Mucosa of descending colon (tissue), 3 donors: ENCODE data around the gene TGFBR3. TPM values are rescaled to one million over a fixed set of nuclear protein-coding genes. Genes with fewer than 3 reads are reported as not detected.
A peak's percentile ranks its signal among the peaks of the same experiment; 100 is the strongest.

ENCODE experiments used
- ATAC-seq: fragments of 200-7000 bp; cut with Tn5 transposase; one replicate; pipeline ENCODE4 v1.9.1; 2020; ENCODE audit warnings: mild to moderate bottlenecking, moderate library complexity
- DNase-seq, 3 donors: peaks; one replicate each; pipeline ENCODE4 v3.0.0-alpha.2; 2020
- H3K36me3 ChIP-seq: fragments of 200-600 bp; one replicate; pipeline ENCODE4 v1.8.0; 2021; ENCODE audit warnings: low read depth, mild to moderate bottlenecking
- H3K4me1 ChIP-seq: fragments of 200-600 bp; one replicate; pipeline ENCODE4 v1.8.0; 2021; ENCODE audit warnings: low read depth, mild to moderate bottlenecking
- H3K4me3 ChIP-seq: fragments of 200-600 bp; one replicate; pipeline ENCODE4 v1.8.0; 2021; ENCODE audit warnings: mild to moderate bottlenecking
- H3K9me3 ChIP-seq: fragments of 200-600 bp; one replicate; pipeline ENCODE4 v1.8.0; 2021; ENCODE audit warnings: mild to moderate bottlenecking
- CTCF ChIP-seq: fragments of 200-600 bp; IDR thresholded peaks from one replicate; pipeline ENCODE4 v1.8.0; 2022; ENCODE audit warnings: antibody characterized with exemption, mild to moderate bottlenecking
- intact Hi-C, 2 donors: fragments of 100-400 bp; cut with DNase I in 1 of 2; cut with micrococcal nuclease in 1 of 2; formaldehyde crosslinking; loops; one replicate each; pipeline versions ENCODE4 v1.11.0 to v1.11.1; 2022; cut with DNase I, micrococcal nuclease
- total RNA-seq, 3 donors: library from RNA; stranded (reverse); fragmentation: NEBNext Ultra II Directional in 2 of 3; extraction: Animal tissue kit (Norgen Biotek cat#: 25700) in 2 of 3; gene quantifications; one replicate each; pipeline versions ENCODE4 v1.2.1 to v1.2.4, GENCODE V29; 2021 to 2023
- donor health status: DM: no; HTN: no; CAD: no; lungs with moderate emphysema.
- donor health status: DM: no; HTN: no; CAD: no.
- donor health status: DM: no; HTN: yes; CAD: no.

The TGFBR3 gene
- total RNA-seq, 3 donors from 2014 or later, result 11.6 to 89.7 (median 21.1) TPM

DNA sequence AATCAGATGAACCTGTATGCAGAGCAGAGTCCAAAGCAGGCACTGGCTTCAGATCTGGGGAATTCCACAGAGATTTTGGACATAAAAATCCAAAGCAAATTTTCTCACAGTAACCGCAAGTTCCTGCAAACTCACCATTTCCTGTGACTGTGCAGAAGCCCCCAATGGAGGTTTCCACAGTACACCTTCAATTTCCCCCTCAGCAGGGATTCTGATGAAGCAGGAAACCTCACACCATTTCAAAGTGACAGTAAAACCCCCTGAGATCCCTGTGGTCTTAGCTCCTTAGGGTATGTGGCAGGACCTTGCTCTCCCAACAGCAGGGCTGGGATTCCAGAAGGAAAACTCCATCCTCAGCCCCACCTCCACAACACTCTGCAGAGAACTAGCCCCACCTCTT is 6.0 kb upstream of the TGFBR3 start:
- TF ChIP-seq CTCF, result no peak
- ATAC-seq, result no peak

GRCh38 chr1:91891454-91891853 is 5.5 kb upstream of the TGFBR3 start:
- H3K4me1 ChIP-seq, result no peaks in the 10 kb centered on the region
- H3K9me3 ChIP-seq, result no peaks in the 10 kb centered on the region
- ATAC-seq (no peak), DNase-seq (no peak)
- H3K4me3 ChIP-seq, result no peak overlapping the region
- TF ChIP-seq CTCF, result no peak
- H3K36me3 ChIP-seq, result no peaks in the 10 kb centered on the region
- intact Hi-C loops, result no loop called here

More for the DNA sequence above, 6.0 kb upstream of the TGFBR3 start:
- no peaks in the 10 kb centered on the region for H3K9me3 ChIP-seq
- H3K4me1 ChIP-seq, result no peaks in the 10 kb centered on the region
- intact Hi-C loops, result no loop called here
- no peaks in the 10 kb centered on the region for H3K36me3 ChIP-seq
- H3K4me3 ChIP-seq, result no peak overlapping the region
- DNase-seq, result no peak

DNA sequence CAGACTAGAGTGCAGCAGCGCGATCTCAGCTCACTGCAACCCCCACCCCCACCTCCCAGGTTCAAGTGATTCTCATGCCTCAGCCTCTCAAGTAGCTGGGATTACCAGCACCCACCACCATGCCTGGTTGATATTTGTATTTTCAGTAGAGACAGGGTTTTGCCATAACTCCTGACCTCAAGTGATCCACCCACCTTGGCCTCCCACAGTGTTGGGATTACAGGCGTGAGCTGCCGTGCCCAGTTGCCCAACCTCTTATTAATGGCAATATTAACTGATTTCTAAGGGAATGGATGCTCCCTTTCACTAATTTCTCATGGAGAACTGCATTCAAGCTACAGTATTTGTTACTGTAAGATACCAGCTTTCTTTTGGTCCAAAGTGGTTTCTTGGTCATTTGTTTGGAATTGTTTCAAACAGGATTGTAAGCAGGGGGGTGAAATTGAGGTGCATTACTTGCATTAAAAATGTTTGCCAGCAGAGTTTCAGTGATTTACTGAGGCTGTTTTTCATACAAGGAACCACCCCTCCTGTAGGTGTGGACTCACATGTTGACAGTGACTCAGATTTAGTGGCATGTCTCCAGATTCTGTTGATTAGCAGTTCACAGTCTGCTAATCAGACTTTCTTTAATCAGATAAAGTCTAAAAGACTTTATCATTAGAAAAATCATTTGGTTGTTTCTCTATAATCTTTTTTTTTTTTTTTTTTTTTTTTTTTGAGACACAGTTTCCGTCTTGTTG is 3.9 kb upstream of the TGFBR3 start:
- ATAC-seq, result peak; percentile 42

GRCh38 chr1:91885213-91885715 is 687 bp downstream of the TGFBR3 start:
- Histone ChIP-seq H3K9me3 (no peaks in the 10 kb centered on the region), H3K36me3 (no peaks in the 10 kb centered on the region), H3K4me1 (peaks cover 3% of the 10 kb centered on the region), H3K4me3 (peak overlapping the region; percentile 67)
- peak; percentile 38 for ATAC-seq
- peak; percentile 40 to 62 (median 59) for DNase-seq
- intact Hi-C loops, result no loop called here
- no peak for TF ChIP-seq CTCF

More for the DNA sequence above, 3.9 kb upstream of the TGFBR3 start:
- Histone ChIP-seq H3K36me3 (no peaks in the 10 kb centered on the region), H3K4me1 (no peaks in the 10 kb centered on the region), H3K9me3 (no peaks in the 10 kb centered on the region), H3K4me3 (no peak overlapping the region)
- intact Hi-C loops, result no loop called here
- TF ChIP-seq CTCF, result no peak
- peak in 1 of 3 donors; percentile 57 for DNase-seq

DNA sequence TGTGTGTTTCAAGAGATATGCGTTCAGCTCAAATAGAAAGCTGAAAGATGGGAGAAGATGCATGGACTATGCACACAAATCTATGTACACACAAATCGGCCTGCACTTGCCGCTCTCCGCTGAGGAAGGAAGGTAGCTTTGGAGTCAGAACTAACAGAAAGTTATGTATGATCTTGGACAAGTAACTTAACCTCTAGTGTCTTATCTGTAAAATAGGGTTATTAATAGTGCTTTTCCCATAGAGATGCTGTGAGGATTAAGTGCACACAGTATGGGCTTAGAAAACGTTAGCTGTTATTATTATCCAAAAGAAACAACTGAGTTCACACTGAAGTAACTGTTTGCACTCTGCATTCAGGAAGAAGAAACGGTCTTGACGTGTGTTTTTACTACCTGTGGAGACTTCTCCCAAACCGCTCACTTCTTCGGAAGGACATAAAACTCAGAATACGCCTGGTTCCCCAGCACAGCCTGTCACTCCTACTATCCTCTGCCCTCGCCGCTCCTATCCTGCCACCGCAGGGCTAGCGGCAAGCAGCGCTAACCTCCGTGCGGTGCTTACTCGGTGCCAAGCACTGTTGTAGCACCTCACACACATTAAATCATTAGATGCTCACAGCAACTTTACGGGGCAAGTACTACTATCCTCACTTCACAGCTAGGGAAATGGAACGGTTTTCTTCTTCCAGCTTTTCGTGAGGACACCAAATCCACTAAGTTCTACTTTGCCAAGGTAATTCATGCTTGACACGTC is 1.3 kb downstream of the TGFBR3 start:
- H3K9me3 ChIP-seq, result no peaks in the 10 kb centered on the region
- ATAC-seq (peak; percentile 42), DNase-seq (peak in 2 of 3 donors; percentile 35 to 51)
- no peak for TF ChIP-seq CTCF
- intact Hi-C loops, result no loop called here
- no peaks in the 10 kb centered on the region for H3K36me3 ChIP-seq
- peaks cover 3% of the 10 kb centered on the region for H3K4me1 ChIP-seq
- peak overlapping the region; percentile 67 for H3K4me3 ChIP-seq
